Stimulated activated CD4-positive, alpha-beta T cell treated with anti-CD3 and anti-CD28 coated beads, Interleukin-1b, Interleukin-23, amount 100 ng/mL, for 48 hours (primary cell): ENCODE data around the gene SPAG8.

Experiments
- DNase-seq: peaks from one replicate; pipeline ENCODE4 v3.0.0-alpha.2; 2020

SPAG8 gene

DNA sequence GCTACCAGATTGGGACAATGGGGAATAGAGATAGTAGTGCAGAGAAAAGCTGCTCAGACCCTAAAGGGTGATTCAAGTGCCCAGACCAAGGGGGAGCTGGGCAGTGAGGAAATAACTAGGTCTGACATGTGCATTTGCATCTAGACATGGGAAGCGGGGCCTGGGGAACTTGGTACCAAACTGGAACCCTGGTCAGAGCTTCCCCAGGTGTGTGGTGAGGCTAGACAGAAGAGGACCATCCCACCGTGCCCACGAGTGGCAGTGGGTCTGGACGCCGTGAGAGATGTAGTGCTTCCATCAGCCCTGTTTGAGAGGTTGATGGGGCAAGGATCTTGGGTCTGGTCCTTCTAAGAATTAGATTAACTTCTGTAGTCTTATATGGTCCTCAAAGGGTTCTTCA, 24.5 kb upstream of the SPAG8 start:
- no peak for DNase-seq

- no peak for DNase-seq
These were observed 23.7 kb upstream of the SPAG8 start for GRCh38 chr9:35835766-35836165.

- DNase-seq, result no peak
These were observed 23.2 kb upstream of the SPAG8 start for GRCh38 chr9:35835216-35835632.

- no peak for DNase-seq
These were observed 22.5 kb upstream of the SPAG8 start for GRCh38 chr9:35834260-35835215.

- DNase-seq, result no peak
These were observed 20.8 kb upstream of the SPAG8 start for GRCh38 chr9:35832814-35833213.

- DNase-seq, result no peak
These were observed 19.0 kb upstream of the SPAG8 start for GRCh38 chr9:35831040-35831439.

- DNase-seq, result no peak
These were observed 17.7 kb upstream of the SPAG8 start for GRCh38 chr9:35829764-35830096.

- peak; percentile 93 for DNase-seq
These were observed 17.2 kb upstream of the SPAG8 start, which contains the start of gene TMEM8B for GRCh38 chr9:35829084-35829763. TMEM8B (plus strand) TSS chr9:35829228; CDS start chr9:35829448, 220 bp downstream.

DNA sequence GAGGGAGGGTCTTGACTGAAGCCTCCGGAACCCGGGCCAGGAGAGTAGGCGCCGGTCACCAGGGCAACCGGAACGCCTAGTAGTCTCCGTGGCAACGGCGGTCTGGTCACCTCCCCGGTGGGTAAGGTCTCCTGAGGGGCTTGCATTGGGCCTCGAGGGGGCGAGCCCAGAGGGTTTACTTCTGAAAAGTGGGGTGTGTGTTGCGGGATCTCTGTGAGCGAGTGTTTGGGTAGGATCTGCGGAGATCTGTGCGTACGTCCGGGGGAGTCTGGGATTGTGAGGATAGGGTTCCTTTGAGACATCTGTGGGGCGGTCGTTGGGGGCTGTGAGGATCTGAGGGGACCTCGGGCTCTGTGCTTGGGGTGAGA, 16.6 kb upstream of the SPAG8 start, which contains the start of gene FAM221B:
FAM221B (minus strand) TSS at position 17 of the 368 bp plus-strand sequence. CDS start 2,571 bp downstream, outside the sequence.
- DNase-seq, result no peak

GRCh38 chr9:35827486-35827885, 15.4 kb upstream of the SPAG8 start:
- no peak for DNase-seq

- no peak for DNase-seq
These were observed 14.1 kb upstream of the SPAG8 start for GRCh38 chr9:35826071-35826701.

- DNase-seq, result no peak
These were observed 10.9 kb upstream of the SPAG8 start for GRCh38 chr9:35822926-35823325.

GRCh38 chr9:35820076-35820475, 8.0 kb upstream of the SPAG8 start:
- DNase-seq, result no peak

GRCh38 chr9:35818341-35818740, 6.3 kb upstream of the SPAG8 start:
- DNase-seq, result no peak

- no peak for DNase-seq
These were observed 4.6 kb upstream of the SPAG8 start for GRCh38 chr9:35816708-35817107.

GRCh38 chr9:35814841-35815543, 2.9 kb upstream of the SPAG8 start, which contains the start of gene HINT2:
HINT2 (minus strand) TSS chr9:35815042; CDS start chr9:35814979, 63 bp downstream.
- peak; percentile 98 for DNase-seq

GRCh38 chr9:35814106-35814840, 2.2 kb upstream of the SPAG8 start:
- peak; percentile 33 for DNase-seq

DNA sequence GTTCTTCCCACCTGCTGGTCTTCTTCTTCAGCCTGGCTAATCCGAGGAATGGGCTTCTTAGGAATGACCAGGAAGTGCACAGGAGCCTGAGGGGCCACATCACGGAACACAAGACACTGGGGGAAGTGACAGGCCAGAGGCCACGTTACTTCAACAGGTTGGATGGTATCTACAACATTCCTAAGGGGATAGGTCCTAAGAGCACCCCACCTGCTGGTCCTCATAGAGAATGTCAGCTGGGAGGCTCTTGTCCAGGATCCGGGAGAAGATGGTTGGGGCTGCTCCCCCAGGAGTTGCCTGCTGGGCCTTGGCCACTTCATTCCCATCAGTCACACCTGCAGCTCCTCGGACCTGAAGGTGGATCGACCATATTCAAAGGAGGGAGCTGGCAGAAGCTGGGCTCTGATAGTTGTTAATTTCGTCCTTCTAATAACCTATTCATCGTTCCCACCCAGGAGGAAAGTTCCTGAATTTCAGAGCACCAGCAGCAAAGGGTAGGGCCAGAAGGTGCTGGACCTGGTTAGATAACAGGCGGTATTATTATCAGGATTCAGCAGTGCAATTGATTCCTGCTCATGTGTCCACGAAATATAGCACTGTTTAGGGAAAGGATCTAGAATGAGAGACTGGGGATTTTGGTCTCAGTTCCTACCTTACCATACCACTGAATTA, 1.5 kb upstream of the SPAG8 start:
- DNase-seq, result no peak

DNA sequence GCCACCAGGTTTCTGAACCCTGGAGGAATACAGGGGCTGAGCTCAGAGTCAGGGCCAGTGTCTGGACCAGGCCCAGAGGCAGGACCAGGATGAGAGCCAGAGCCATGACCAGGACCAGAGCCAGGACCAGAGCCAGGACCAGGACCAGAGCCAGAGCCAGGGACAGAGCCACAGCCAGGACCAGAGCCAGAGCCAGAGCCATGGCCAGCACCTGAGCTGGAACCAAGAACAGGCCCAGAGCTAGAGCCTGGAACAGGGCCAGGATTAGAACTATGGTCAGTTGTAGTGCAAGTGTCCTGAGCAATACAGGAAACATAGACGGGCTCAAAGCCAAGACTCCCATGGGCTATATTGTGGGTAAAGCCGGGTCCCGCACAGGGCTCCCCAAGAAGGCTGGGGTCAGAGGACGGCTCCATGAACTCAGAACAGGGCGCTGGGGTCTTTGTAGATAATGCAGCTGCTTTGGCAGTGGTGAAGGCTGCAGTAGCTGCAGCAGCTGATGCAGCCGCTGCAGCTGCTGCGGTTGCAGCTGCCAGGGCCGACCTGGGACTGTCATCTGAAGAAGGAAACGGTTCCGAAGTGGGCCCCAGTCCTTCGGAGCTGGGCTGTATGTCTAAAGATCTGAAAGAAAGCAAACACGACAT, 559 bp downstream of the SPAG8 start:
- DNase-seq, result no peak

DNA sequence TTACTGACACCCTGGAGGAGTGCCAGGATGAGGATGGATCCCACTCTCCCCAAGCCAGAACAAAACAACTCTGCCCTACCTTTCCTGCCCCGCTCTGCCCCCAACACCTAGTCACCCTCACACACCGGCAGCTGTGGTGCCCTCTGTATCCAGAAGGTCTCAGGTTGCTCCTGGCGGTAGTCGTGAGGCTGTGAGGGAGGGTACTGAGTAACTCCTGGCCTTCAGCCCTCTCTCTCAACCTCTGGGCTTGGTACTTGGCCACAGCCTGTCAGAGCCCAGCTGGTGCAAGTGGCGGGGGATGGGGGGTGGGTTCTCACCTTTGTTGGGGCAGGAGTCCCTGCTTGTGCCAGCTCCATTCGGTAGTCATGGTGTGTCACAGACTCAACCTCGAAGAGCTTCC, 1.9 kb downstream of the SPAG8 start:
- DNase-seq, result no peak

- no peak for DNase-seq
These were observed 3.6 kb downstream of the SPAG8 start for GRCh38 chr9:35808433-35808832.
